Neural progenitor cell (in vitro differentiated cells): ENCODE measurements around the gene ARHGEF19. TPM values are rescaled to one million over a fixed set of nuclear protein-coding genes. Genes with fewer than 3 reads are reported as not detected.

Experiments
- DNase-seq: peaks from one replicate; pipeline ENCODE4 v3.0.0-alpha.2; 2016; ENCODE audit warnings: low spot score
- H2AFZ ChIP-seq: fragments of 200-600 bp; sonication (generic); replicated peaks from 2 replicates; pipeline ENCODE4 v1.6.1; 2016; ENCODE audit warnings: antibody characterized with exemption
- H3F3A ChIP-seq: fragments of 200-600 bp; sonication (generic); 2 replicates; pipeline ENCODE4 v1.6.1; 2016; ENCODE audit warnings: antibody characterized with exemption, low read depth
- H3K27ac ChIP-seq: fragments of 200-600 bp; sonication (generic); 2 replicates; pipeline ENCODE4 v1.5.1; 2016; ENCODE audit warnings: mild to moderate bottlenecking
- H3K27me3 ChIP-seq: fragments of 200-600 bp; sonication (generic); 2 replicates; pipeline ENCODE4 v1.6.1; 2016; ENCODE audit warnings: mild to moderate bottlenecking, moderate library complexity
- H3K36me3 ChIP-seq: fragments of 200-600 bp; sonication (generic); 2 replicates; pipeline ENCODE4 v1.5.1; 2016
- H3K4me1 ChIP-seq: fragments of 200-600 bp; sonication (generic); 2 replicates; pipeline ENCODE4 v1.6.1; 2016; ENCODE audit warnings: mixed run types
- H3K4me2 ChIP-seq: fragments of 200-600 bp; sonication (generic); 2 replicates; pipeline ENCODE4 v1.6.1; 2016
- H3K4me3 ChIP-seq: fragments of 200-600 bp; sonication (generic); 2 replicates; pipeline ENCODE4 v1.5.1; 2016
- H3K79me2 ChIP-seq: fragments of 200-600 bp; sonication (generic); 2 replicates; pipeline ENCODE4 v1.6.1; 2016; ENCODE audit warnings: low read depth
- H3K9ac ChIP-seq: fragments of 200-600 bp; sonication (generic); 2 replicates; pipeline ENCODE4 v1.6.1; 2016
- H3K9me3 ChIP-seq: fragments of 200-600 bp; sonication (generic); 2 replicates; pipeline ENCODE4 v1.5.1; 2016; ENCODE audit warnings: low read depth
- H4K20me1 ChIP-seq: fragments of 200-600 bp; sonication (generic); 2 replicates; pipeline ENCODE4 v1.6.1; 2016; ENCODE audit warnings: low read depth
- H3K27ac Mint-ChIP-seq: 3 replicates; pipeline ENCODE4 v1.8.0; 2021; ENCODE audit warnings: mixed read lengths
- H3K27me3 Mint-ChIP-seq: 2 replicates; pipeline ENCODE4 v1.8.0; 2022; ENCODE audit warnings: low read depth, mild to moderate bottlenecking, inconsistent platforms, moderate library complexity, mixed read lengths; ENCODE audit not compliant: insufficient read depth
- H3K36me3 Mint-ChIP-seq: 3 replicates; pipeline ENCODE4 v1.8.0; 2021; ENCODE audit warnings: mixed read lengths
- H3K4me1 Mint-ChIP-seq: 3 replicates; pipeline ENCODE4 v1.8.0; 2021; ENCODE audit warnings: mixed read lengths
- H3K4me3 Mint-ChIP-seq: 3 replicates; pipeline ENCODE4 v1.8.0; 2021; ENCODE audit warnings: mild to moderate bottlenecking, moderate library complexity, mixed read lengths
- H3K9me3 Mint-ChIP-seq: 3 replicates; pipeline ENCODE4 v1.8.0; 2020; ENCODE audit warnings: mixed read lengths
- CTCF ChIP-seq: fragments of 200-600 bp; sonication (generic); IDR thresholded peaks from 2 replicates; pipeline ENCODE4 v1.5.1; 2017; ENCODE audit warnings: antibody characterized with exemption, mild to moderate bottlenecking
- EZH2 ChIP-seq: fragments of 200-600 bp; sonication (generic); IDR thresholded peaks from 2 replicates; pipeline ENCODE4 v1.6.1; 2017; ENCODE audit warnings: antibody characterized with exemption, mild to moderate bottlenecking, moderate library complexity
- EZH2phosphoT487 ChIP-seq: fragments of 200-600 bp; sonication (generic); IDR thresholded peaks from 2 replicates; pipeline ENCODE4 v1.6.1; 2017; ENCODE audit warnings: antibody characterized with exemption
- total RNA-seq: library from RNA; depleted of rRNA; stranded (reverse); fragments of >200 nt; gene quantifications from 2 replicates; pipeline ENCODE4 v1.2.3, GENCODE V29; 2015; ENCODE audit warnings: low replicate concordance

Gene ARHGEF19
- total RNA-seq, 1 donor from 2014 or later, result 10.9 TPM

GRCh38 chr1:16191916-16192546 lies 20.4 kb downstream of the ARHGEF19 start:
- no peaks in the 10 kb centered on the region for H3K36me3 ChIP-seq
- no peak for TF ChIP-seq EZH2
- no peak for TF ChIP-seq EZH2phosphoT487
- TF ChIP-seq CTCF, result no peak
- peaks cover 3% of the 10 kb centered on the region for H3K36me3 Mint-ChIP-seq
- H3K27me3 ChIP-seq, result peaks cover 4% of the 10 kb centered on the region
- no peak overlapping the region for H2AFZ ChIP-seq
- H3K4me1 ChIP-seq, result no peaks in the 10 kb centered on the region
- H4K20me1 ChIP-seq, result no peaks in the 10 kb centered on the region
- no peak overlapping the region for H3K9ac ChIP-seq
- no peak for DNase-seq
- H3F3A ChIP-seq, result peaks cover 9% of the 10 kb centered on the region
- no peak overlapping the region for H3K4me3 ChIP-seq
- no peaks in the 10 kb centered on the region for H3K79me2 ChIP-seq
- no peaks in the 10 kb centered on the region for H3K9me3 Mint-ChIP-seq
- no peak overlapping the region for H3K27ac Mint-ChIP-seq
- peaks cover 22% of the 10 kb centered on the region for H3K4me1 Mint-ChIP-seq
- H3K4me3 Mint-ChIP-seq, result no peak overlapping the region
- H3K9me3 ChIP-seq, result no peaks in the 10 kb centered on the region
- no peak overlapping the region for H3K4me2 ChIP-seq
- peaks cover 10% of the 10 kb centered on the region for H3K27me3 Mint-ChIP-seq
- H3K27ac ChIP-seq, result no peak overlapping the region

- Histone ChIP-seq H3K4me2 (no peak overlapping the region), H3F3A (peaks cover 9% of the 10 kb centered on the region), H3K9me3 (no peaks in the 10 kb centered on the region), H3K4me1 (no peaks in the 10 kb centered on the region), H2AFZ (peak overlapping the region; percentile 63), H3K27ac (no peak overlapping the region), H4K20me1 (no peaks in the 10 kb centered on the region), H3K27me3 (peaks cover 4% of the 10 kb centered on the region), H3K79me2 (no peaks in the 10 kb centered on the region), H3K4me3 (no peak overlapping the region), H3K9ac (no peak overlapping the region), H3K36me3 (no peaks in the 10 kb centered on the region)
- no peak overlapping the region for H3K27ac Mint-ChIP-seq
- H3K27me3 Mint-ChIP-seq, result peaks cover 10% of the 10 kb centered on the region
- peaks cover 22% of the 10 kb centered on the region for H3K4me1 Mint-ChIP-seq
- DNase-seq, result no peak
- H3K4me3 Mint-ChIP-seq, result no peak overlapping the region
- H3K9me3 Mint-ChIP-seq, result no peaks in the 10 kb centered on the region
- H3K36me3 Mint-ChIP-seq, result no peaks in the 10 kb centered on the region
- TF ChIP-seq EZH2 (no peak), EZH2phosphoT487 (no peak), CTCF (no peak)
These were observed 21.1 kb downstream of the ARHGEF19 start for GRCh38 chr1:16191309-16191708.

- peaks cover 22% of the 10 kb centered on the region for H3K4me1 Mint-ChIP-seq
- H3K4me3 ChIP-seq, result no peak overlapping the region
- H3K27ac ChIP-seq, result no peak overlapping the region
- H3K36me3 Mint-ChIP-seq, result no peaks in the 10 kb centered on the region
- H4K20me1 ChIP-seq, result no peaks in the 10 kb centered on the region
- H3K9ac ChIP-seq, result no peak overlapping the region
- H3K9me3 Mint-ChIP-seq, result no peaks in the 10 kb centered on the region
- DNase-seq, result no peak
- H3K4me2 ChIP-seq, result no peak overlapping the region
- TF ChIP-seq EZH2phosphoT487 (no peak), CTCF (no peak), EZH2 (no peak)
- no peak overlapping the region for H3K27ac Mint-ChIP-seq
- H3K27me3 ChIP-seq, result peaks cover 4% of the 10 kb centered on the region
- no peaks in the 10 kb centered on the region for H3K9me3 ChIP-seq
- peaks cover 9% of the 10 kb centered on the region for H3F3A ChIP-seq
- peaks cover 10% of the 10 kb centered on the region for H3K27me3 Mint-ChIP-seq
- H3K36me3 ChIP-seq, result no peaks in the 10 kb centered on the region
- H3K4me3 Mint-ChIP-seq, result no peak overlapping the region
- H3K79me2 ChIP-seq, result no peaks in the 10 kb centered on the region
- no peaks in the 10 kb centered on the region for H3K4me1 ChIP-seq
- no peak overlapping the region for H2AFZ ChIP-seq
These were observed 22.4 kb downstream of the ARHGEF19 start for GRCh38 chr1:16189921-16190621.
